H1 (cell line): ENCODE results near the gene CHCHD6. TPM values are rescaled to one million over a fixed set of nuclear protein-coding genes. Genes with fewer than 3 reads are reported as not detected.

ENCODE experiments used
- CEBPB ChIP-seq: IDR thresholded peaks from 2 replicates; pipeline ENCODE4 v1.6.1; 2012; ENCODE audit warnings: low read depth, low read length
- SIRT6 ChIP-seq: IDR thresholded peaks from one replicate; pipeline ENCODE4 v1.7.1; 2012; ENCODE audit warnings: low read length, inconsistent platforms
- polyA plus RNA-seq, 7 experiments: library from polyadenylated mRNA; depleted of rRNA in 3 of 7; stranded (reverse) in 5 of 7; unstranded in 2 of 7; fragments of >200 nt in 5 of 7; fragments of 200-250 nt in 2 of 7; gene quantifications; 1 replicate in 5 of 7; 2 replicates in 1 of 7; 4 replicates in 1 of 7; pipeline versions ENCODE4 v1.2.1 to v1.2.3, GENCODE V29; 2011 to 2013; ENCODE audit warnings: missing spikeins in 2 of 7, mixed read lengths in 2 of 7
- total RNA-seq: library from RNA; stranded (reverse); fragmentation: NEBNext Ultra II Directional; extraction: Animal tissue kit (Norgen Biotek cat#: 25700); gene quantifications from 2 replicates; pipeline ENCODE4 v1.2.1, GENCODE V29; 2021

The CHCHD6 gene
- total and polyA plus RNA-seq, 2 of the 8 experiments (the other 6 are each of a cell fraction or from before 2014, with no cell fraction given) = 32.4 to 37.6 TPM

GRCh38 chr3:126910231-126910630 is 206.2 kb downstream of the CHCHD6 start (continued):
- TF ChIP-seq CEBPB = no peak
- TF ChIP-seq SIRT6 = no peak
